ENCODE data around the gene EIF4EBP3.

The EIF4EBP3 gene

GRCh38 chr5:140547508-140548299, at the start of gene EIF4EBP3:
TSS of gene EIF4EBP3 (plus strand) at chr5:140547662. CDS start at chr5:140547738, 76 bp downstream.
- DNase-seq (ENCODE audit: low spot score) = peak; percentile 97

DNA sequence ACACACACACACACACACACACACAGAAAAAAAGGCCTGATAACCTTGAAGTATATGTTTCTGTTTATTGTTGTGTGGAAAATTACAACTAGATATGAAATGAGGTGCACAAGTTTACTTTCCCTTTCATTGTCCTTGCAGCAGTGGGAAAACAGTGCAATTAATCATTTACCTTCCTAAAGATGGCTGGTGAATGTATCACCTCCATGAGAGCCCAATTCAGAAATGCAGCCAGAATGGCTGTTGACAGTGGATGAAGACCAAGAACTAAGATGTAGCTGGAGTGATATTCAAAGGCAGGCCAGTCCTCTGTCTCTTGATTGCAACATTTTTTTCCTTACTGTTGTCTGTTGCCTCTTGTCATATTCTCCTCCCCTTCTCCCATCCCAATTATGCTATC, 49.6 kb upstream of the EIF4EBP3 start:
- no peak for DNase-seq (ENCODE audit: low spot score)

- no peak for DNase-seq (ENCODE audit: low spot score)
Measured at GRCh38 chr5:140498591-140498990, 48.9 kb upstream of the EIF4EBP3 start.

DNA sequence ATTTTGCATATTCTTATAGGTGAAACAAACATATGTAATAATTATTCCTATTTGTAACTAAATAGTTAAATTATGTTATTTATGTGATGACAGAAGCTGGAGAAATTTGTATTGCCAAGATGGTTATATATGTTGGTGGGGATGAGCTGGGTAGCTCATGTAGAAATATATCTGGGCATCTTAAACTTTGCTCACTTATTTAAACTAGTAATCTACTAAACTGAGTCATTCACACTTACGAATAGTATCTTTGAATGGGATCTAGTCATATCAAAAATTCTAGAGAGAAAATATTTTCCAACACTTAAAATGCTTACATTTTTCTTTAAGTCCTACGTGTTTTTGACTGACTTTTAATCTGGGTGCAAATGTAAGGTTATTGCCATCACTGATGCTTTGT, 44.6 kb upstream of the EIF4EBP3 start:
- DNase-seq (ENCODE audit: low spot score) = no peak

DNA sequence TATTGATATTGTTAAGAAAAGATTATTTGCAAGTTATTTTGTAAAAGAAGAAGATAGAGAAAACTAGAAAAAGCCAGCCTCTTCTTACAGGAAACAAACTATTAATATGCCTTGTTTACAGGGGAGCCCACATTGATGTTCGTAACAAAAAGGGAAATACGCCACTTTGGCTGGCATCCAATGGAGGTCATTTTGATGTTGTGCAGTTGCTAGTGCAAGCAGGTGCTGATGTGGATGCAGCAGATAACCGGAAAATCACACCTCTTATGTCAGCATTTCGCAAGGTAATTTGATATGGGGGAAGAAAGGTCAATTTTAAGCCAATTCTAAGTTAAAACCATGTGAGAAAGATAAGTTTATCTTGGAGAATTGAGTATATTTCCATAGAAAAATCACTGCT, 37.6 kb upstream of the EIF4EBP3 start:
- no peak for DNase-seq (ENCODE audit: low spot score)

- no peak for DNase-seq (ENCODE audit: low spot score)
Measured at GRCh38 chr5:140513124-140513523, 34.3 kb upstream of the EIF4EBP3 start.

- no peak for DNase-seq (ENCODE audit: low spot score)
Measured at GRCh38 chr5:140524003-140524402, 23.5 kb upstream of the EIF4EBP3 start.

- DNase-seq (ENCODE audit: low spot score) = no peak
Measured at GRCh38 chr5:140540227-140540626, 7.2 kb upstream of the EIF4EBP3 start.

DNA sequence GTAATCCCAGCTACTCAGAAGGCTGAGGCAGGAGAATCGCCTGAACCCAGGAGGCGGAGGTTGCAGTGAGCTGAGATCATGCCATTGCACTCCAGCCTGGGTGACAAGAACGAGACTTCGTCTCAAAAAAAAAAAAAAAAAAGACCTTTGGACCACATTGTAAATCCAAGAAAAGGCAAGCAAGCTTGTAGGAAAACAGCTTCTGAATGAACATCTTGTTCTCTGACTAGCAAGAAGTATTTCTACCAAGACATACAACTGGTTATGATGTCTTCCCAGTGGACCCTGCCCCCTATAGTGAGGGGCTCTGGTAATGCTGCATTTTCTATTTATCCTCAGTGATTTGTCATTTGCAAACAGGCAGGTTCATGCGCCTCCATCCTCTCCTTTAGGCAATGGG, 4.5 kb upstream of the EIF4EBP3 start:
- no peak for DNase-seq (ENCODE audit: low spot score)

DNA sequence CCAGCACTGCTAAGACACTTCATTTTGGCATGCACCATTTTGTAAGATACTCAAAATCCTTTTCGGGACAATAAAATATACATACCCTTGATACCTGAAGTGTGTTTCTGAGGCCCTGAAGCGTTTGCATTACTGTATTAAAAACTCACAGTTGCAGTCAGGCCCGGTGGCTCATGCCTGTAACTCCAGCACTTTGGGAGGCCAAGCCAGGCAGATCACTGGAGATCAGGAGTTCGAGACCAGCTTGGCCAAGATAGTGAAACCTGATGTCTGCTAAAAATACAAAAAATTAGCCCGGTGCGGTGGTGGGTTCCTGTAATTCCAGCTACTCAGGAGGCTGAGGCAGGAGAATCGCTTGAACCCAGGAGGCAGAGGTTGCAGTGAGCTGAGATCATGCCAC, 2.5 kb upstream of the EIF4EBP3 start:
- no peak for DNase-seq (ENCODE audit: low spot score)

DNA sequence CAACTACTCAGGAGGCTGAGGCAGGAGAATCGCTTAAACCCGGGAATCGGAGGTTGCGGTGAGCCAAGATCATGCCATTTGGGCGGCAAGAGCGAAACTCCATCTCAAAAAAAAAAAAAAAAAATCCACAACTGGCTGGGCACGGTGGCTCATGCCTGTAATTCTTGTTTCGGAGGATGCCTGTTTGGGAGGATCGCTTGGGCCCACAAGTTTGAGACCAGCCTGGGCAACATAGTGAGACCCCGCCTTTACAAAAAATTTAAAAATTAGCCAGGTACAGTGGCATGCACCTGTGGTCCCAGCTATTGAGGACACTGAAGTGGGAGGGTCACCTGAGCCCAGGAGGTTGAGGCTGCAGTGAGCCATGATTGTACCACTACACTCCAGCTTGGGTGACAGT, 1.9 kb upstream of the EIF4EBP3 start:
- no peak for DNase-seq (ENCODE audit: low spot score)

DNA sequence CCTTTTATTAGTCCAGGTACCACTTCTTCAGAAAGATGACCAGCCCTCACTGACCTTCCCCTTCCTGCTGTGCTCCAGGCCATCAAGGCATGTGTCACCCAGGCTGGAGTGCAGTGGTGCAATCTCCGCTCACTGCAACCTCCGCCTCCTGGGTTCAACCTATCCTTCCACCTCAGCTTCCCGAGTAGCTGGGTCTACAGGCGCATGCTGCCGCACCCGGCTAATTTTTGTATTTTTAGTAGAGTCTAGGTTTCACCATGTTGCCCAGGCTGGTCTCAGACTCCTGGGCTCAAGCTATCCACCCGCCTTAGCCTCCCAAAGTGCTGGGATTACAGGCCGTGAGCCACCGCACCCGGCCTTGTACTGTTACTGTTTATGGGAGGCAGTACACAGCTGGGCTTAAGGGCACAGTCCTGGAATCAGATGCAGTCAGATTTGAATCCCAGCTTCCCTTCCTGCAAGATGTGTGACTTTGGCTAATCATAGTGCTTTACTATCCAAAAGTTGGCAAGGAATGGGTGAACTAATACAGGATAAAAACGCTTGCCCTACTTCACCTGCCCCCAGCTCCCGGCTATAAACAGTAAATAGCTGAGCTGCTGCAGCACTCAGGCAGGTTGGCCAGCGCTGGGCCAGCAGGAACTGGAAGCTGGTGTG, 483 bp upstream of the EIF4EBP3 start:
- no peak for DNase-seq (ENCODE audit: low spot score)

- no peak for DNase-seq (ENCODE audit: low spot score)
Measured at GRCh38 chr5:140548300-140548688, 832 bp downstream of the EIF4EBP3 start.

GRCh38 chr5:140548791-140549190, 1.3 kb downstream of the EIF4EBP3 start:
- DNase-seq (ENCODE audit: low spot score) = no peak

DNA sequence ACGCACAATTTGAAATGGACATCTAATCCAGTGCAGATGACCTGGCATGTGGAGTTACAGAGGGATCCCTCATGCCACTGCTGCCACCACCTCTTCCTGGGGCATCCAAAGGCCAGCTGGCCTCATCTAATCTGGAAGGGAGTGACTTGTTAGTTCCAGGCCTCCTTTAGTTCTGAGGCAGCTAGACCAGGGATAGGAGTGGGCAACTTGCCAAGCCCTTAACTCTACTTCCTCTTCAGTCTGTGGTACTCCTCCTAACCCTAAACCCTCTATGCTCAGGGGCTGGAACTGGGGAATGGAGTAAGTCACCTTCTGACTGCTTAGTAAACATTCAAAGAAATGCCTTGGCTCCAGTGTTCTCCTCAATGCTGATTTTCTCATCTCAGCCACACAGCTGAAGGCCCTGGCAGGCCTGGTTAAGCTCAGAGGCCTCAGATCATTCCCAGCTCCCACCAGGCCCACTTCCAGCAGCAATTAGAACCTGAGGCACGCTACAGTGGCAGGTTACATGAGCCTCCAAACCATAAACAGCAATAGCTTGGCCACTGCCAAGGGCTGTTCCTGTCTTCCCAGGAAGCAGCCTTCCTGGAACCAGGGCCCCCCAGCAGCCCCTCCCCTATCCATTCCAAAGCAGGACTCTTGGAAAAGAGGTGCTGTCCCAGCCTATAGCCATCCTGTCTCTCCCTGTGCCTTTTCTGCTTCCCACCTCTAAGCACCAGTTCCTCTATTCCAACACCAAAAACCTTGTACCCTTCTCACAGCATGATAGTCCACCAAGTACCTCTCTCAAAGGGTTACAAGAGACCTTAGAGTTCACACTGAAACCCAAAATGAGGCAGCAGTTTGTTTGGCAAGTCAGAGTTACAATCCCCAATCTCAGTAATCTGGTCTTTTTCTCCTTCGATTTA, 2.0 kb downstream of the EIF4EBP3 start:
- peak; percentile 43 for DNase-seq (ENCODE audit: low spot score)

DNA sequence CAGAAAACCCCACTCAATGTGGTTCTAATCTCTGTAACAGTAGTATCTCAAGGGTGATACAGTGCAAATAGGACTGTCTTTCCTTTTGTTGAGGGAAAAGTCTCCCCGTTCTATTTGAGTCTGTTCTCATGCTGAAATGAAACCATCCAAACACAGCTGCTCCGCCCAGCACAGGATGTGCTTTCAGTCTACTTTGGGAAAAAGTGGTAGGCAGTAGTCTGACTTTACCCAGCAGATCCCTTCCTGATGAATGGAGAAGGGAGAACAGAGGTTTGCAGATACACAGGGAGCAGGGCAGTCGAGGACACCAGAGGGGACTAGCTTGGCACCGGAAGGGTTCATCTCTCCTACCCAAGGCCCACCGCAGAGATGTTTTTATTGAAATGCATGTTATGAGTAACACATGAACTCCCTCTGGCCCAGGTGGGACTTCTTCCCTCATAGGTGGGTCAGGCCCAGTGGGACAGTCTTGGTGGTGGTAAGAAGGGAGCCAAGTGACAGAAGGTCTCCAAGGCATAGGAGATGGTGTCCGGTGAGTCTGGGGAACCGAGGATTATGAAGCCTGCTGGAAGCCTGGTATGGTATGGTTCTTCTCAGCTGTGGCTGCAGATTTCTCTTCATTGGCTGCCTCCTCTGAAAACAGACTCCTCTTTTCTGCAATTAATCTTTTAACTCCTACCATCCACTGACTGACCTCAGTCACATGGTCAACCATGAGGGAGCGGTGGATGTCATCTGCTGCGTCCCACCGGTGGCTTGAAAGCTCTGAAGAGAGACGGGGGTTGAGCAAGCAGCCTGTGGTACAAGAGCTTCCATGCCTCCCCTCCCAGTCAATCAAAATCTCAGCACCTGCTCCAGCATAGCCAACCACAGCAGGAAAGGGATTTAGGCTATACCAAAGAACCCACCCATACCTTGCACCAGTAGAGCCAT, 3.0 kb downstream of the EIF4EBP3 start:
- DNase-seq (ENCODE audit: low spot score) = no peak

GRCh38 chr5:140551872-140552271, 4.4 kb downstream of the EIF4EBP3 start:
- no peak for DNase-seq (ENCODE audit: low spot score)

DNA sequence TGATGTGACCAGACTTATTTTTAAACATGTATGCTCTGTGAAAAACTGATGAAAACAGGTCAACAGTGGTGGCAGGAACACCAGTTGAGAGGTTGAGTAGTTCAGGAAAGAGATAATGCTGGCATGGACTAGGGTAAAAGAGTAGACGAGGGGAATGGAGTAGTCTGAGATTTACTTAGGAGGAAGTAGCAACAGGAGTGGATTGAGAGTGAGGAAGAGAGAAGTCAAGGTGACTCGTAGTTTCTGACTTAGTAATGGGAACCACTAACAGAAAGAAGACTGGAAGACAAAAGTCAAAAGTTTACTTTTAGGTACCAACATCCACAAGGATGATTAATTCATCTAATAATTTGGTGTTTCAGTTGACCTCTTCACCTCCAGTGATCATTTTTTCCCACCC, 6.2 kb downstream of the EIF4EBP3 start:
- DNase-seq (ENCODE audit: low spot score) = no peak

DNA sequence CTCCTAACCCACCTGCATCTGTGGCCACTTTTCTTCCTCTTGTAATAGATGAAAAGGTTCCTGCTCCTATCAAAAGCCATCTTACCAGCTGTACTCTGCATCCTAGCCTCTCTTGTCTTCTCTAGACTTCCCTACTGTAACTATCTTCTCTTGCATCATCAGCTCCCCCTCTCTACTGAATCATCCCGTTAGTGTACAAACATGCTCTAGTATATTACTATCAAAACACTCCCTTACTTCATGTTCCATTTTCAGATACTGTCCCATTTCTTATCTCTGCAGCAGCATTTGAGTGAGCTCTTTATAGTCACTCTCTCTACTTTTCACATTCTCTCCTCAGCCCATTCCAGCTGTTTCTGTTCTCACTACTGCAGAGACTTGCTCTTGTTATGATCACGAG, 7.0 kb downstream of the EIF4EBP3 start:
- no peak for DNase-seq (ENCODE audit: low spot score)

DNA sequence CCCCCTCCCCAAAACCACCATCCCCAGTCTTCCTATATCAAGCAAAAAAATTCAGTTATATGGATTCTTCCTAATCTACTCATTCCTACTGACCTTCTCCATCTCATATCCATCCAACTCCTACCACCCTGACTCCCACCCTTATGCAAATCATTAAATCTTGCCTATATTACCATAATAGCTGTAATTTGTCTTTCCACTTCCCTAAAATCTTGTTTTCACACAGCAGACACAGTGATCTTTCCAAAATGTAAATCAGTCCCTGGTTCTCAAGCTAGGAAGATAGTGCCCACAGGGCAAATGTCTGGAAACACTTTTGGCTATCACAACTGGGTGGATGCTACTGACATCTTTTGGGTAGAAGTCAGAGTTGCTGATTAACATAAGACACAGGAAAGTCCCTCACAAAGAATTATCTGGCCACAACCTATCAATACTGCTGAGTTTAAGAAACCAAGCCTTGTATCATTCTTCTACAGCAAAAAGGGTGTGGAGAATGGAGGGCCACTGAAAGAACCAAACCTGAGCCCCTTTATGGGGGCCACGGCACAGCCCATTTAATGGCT, 8.4 kb downstream of the EIF4EBP3 start:
- no peak for DNase-seq (ENCODE audit: low spot score)

DNA sequence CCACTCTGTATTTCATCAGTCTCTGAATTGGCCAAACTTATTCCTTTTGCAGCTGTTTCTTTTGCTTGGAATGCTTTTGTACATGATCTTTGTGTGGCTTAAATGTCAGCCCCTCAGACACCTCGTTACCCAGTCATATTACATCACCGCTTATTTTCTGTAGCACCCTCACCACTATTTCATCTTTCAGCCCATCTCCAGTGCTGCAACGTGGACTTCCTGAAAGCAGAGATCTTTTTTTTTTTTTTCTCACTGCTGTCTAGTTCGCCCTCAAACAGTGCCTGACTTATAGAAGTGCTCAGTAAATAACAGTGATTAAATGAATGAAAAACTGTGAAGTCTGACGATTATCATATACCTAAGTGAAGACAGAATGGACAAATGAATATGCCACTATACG, 9.0 kb downstream of the EIF4EBP3 start:
- no peak for DNase-seq (ENCODE audit: low spot score)
